Gastroesophageal sphincter (tissue), 4 donors: ENCODE measurements around the gene ADIPOR2. TPM values are rescaled to one million over a fixed set of nuclear protein-coding genes. Genes with fewer than 3 reads are reported as not detected.
A peak's percentile ranks its signal among the peaks of the same experiment; 100 is the strongest.

Experiments
- ATAC-seq: fragments of 150-250 bp; one replicate; pipeline ENCODE4 v1.9.1; 2016; ENCODE audit warnings: mild to moderate bottlenecking, moderate library complexity
- H3K27ac ChIP-seq, 4 donors: fragments of 200-600 bp; sonication (generic) in 3 of 4; 1 replicate in 3 of 4; 2 replicates in 1 of 4; pipeline ENCODE4 v1.5.1; 2016 to 2019
- H3K27me3 ChIP-seq: fragments of 200-600 bp; sonication (generic); one replicate; pipeline ENCODE4 v1.5.1; 2019
- H3K36me3 ChIP-seq, 2 donors: fragments of 200-600 bp; sonication (generic); one replicate each; pipeline ENCODE4 v1.5.1; 2019; ENCODE audit warnings: control low read depth in 1 of 2
- H3K4me1 ChIP-seq, 3 donors: fragments of 200-600 bp; sonication (generic); 1 replicate in 2 of 3; 2 replicates in 1 of 3; pipeline ENCODE4 v1.5.1; 2016 to 2019; ENCODE audit warnings: control low read depth in 2 of 3
- H3K4me3 ChIP-seq, 2 donors: fragments of 200-600 bp; sonication (generic); one replicate each; pipeline ENCODE4 v1.5.1; 2019; ENCODE audit warnings: mild to moderate bottlenecking in 1 of 2, moderate library complexity in 1 of 2
- H3K9me3 ChIP-seq, 3 donors: fragments of 200-600 bp; sonication (generic); one replicate each; pipeline ENCODE4 v1.5.1; 2017 to 2019; ENCODE audit warnings: control low read depth in 2 of 3
- EP300 ChIP-seq: sonication (generic); formaldehyde crosslinking; IDR thresholded peaks from one replicate; pipeline ENCODE4 v1.6.1; 2017; ENCODE audit warnings: antibody characterized with exemption, mild to moderate bottlenecking
- POLR2A ChIP-seq, 2 donors: fragments of 450-650 bp; IDR thresholded peaks; one replicate each; pipeline ENCODE4 v1.6.1; 2017; ENCODE audit warnings: antibody characterized with exemption in 2 of 2, mild to moderate bottlenecking in 2 of 2, moderate library complexity in 1 of 2
- POLR2AphosphoS5 ChIP-seq: sonication (generic); formaldehyde crosslinking; IDR thresholded peaks from one replicate; pipeline ENCODE4 v1.6.1; 2017; ENCODE audit warnings: antibody characterized with exemption
- WGBS, 2 donors: methylation state at CpG; one replicate each; pipeline ENCODE4 v1.1.5; 2018; ENCODE audit warnings: low coverage in 1 of 2; 5-methylcytosine and 5-hydroxymethylcytosine counted together
- total RNA-seq, 4 donors: library from RNA; depleted of rRNA; stranded (reverse); fragments of >200 nt; gene quantifications; one replicate each; pipeline ENCODE4 v1.1.0, GENCODE V29; 2016
- TF ChIP-seq, protein P1 (sequence below), 4 experiments: fragments of 200-600 bp in 2 of 4; fragments of 450-650 bp in 2 of 4; sonication (generic) in 1 of 4; IDR thresholded peaks; one replicate each; pipeline ENCODE4 v1.5.1; 2017 to 2019; ENCODE audit warnings: antibody characterized with exemption in 4 of 4, mild to moderate bottlenecking in 2 of 4, moderate library complexity in 2 of 4

ADIPOR2 gene
- total RNA-seq, 4 donors from 2014 or later, result 26.6 to 37.9 (median 33.4) TPM

DNA sequence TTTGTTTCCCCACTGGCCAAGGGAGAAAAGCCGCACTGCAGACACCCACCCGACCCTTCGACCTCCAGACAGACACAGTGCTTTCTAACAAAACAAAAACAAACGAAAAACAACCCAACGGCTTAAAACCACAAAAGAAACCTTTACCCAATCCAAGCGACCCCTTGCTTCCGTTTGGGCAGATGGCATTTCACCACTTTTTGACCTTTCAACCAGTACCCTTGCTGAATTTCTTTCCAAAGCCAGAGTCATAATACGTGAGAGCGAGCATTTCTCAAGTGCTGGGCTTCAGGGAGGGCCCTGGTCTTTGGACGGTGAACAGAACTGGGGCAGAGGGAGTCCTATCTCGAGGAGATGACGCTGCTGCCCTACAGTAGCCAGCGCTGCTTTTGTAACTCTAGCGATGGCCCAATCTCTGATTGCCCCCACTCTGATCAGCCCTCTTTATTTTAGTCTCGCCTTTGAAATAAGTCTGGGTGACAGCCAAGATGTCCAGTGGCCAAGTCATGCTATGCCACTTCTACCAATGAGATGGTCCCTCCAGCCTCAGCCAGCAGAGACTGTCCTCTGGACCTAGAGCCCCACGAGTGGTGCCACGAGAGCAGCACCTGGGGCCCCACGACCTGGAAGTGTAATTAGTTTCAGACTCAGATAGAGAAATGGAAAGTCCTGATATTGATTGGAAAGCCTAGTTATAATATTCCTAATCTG lies 21.9 kb upstream of the ADIPOR2 start:
- H3K4me1 ChIP-seq, result no peaks in the 10 kb centered on the region
- H3K36me3 ChIP-seq, result no peaks in the 10 kb centered on the region
- TF ChIP-seq POLR2AphosphoS5 (no peak), EP300 (no peak), POLR2A (IDR thresholded peaks at IDR 0.05) (no peak)
- TF ChIP-seq, protein P1, sequence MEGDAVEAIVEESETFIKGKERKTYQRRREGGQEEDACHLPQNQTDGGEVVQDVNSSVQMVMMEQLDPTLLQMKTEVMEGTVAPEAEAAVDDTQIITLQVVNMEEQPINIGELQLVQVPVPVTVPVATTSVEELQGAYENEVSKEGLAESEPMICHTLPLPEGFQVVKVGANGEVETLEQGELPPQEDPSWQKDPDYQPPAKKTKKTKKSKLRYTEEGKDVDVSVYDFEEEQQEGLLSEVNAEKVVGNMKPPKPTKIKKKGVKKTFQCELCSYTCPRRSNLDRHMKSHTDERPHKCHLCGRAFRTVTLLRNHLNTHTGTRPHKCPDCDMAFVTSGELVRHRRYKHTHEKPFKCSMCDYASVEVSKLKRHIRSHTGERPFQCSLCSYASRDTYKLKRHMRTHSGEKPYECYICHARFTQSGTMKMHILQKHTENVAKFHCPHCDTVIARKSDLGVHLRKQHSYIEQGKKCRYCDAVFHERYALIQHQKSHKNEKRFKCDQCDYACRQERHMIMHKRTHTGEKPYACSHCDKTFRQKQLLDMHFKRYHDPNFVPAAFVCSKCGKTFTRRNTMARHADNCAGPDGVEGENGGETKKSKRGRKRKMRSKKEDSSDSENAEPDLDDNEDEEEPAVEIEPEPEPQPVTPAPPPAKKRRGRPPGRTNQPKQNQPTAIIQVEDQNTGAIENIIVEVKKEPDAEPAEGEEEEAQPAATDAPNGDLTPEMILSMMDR (IDR thresholded peaks at IDR 0.05), result no peak
- peak; percentile 22 for ATAC-seq
- 54 to 58% methylated on average over 7 to 11 of the region's 18 CpGs for WGBS, 2 donors
- H3K4me3 ChIP-seq, result no peak overlapping the region
- peak overlapping the region in 1 of 4 donors; percentile 9 for H3K27ac ChIP-seq
- no peaks in the 10 kb centered on the region for H3K9me3 ChIP-seq
- no peaks in the 10 kb centered on the region for H3K27me3 ChIP-seq

DNA sequence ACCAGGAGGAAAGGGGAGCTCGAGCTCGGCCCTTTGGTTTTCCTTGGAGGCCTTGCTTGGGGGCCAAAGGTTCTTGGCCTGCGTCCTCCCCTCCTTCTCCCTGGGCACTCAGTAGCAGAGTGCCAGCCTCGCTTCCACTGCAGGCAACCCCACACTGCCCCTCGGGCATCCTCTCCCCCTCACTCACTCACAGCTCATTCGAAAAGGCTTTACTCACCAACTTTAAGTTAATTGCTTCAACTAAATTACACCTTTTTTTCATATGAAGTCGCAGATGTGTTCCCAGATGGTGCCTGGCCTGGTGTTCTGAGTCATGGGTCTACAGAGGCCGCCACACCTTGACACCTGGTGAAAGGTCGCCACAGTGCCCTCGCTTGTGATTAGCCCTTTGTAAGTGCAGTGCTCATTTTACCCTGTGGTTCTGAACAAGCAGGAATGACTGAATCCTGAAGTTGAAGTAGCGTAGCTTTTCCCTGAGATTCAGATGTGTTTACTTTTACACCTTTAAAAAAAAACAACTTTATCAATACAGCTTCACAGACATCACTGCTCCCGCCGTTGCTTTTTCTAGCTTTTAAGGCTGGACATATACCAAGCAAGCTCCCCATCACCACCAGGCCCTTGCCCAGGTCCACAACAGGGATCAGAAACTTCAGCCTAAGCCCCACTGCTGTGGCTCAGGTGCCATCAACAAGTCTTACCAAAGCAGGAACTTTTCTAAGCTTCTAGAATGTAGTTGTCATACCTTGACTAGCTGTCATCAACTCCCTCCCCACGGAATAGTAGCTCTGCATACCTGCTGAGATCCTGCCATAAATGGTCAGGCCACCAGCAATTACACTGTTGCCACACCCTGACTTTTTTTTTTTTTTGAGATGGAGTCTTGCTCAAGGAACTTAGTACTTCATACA lies 20.3 kb upstream of the ADIPOR2 start:
- no peak overlapping the region for H3K27ac ChIP-seq
- H3K4me3 ChIP-seq, result no peak overlapping the region
- TF ChIP-seq POLR2AphosphoS5 (no peak), POLR2A (IDR thresholded peaks at IDR 0.05) (no peak), EP300 (no peak)
- TF ChIP-seq, protein P1 (IDR thresholded peaks at IDR 0.05), result no peak
- H3K9me3 ChIP-seq, result no peaks in the 10 kb centered on the region
- no peaks in the 10 kb centered on the region for H3K27me3 ChIP-seq
- H3K36me3 ChIP-seq, result no peaks in the 10 kb centered on the region
- no peaks in the 10 kb centered on the region for H3K4me1 ChIP-seq
- 77 to 85% methylated on average over 11 to 14 of the region's 14 CpGs for WGBS, 2 donors
- ATAC-seq, result no peak

DNA sequence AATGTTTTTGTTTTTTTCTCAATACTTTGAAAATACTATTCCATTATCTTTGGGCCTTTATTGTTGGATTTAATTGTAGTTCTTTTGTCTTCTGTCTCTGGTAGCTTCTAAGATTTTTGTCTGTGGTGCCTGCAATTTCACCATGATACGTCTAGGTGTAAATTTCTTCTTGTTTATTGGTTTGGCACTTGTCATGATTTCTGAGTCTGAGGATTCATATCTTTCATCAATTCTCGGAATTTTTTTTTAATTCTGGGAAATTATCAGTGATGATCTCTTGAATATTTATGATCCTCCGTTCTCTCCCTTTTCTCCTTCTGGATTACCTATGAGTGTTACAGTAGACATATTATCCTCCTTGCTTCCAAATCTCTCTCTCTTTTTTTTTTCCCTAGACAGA lies 14.8 kb upstream of the ADIPOR2 start:
- H3K4me1 ChIP-seq, result no peaks in the 10 kb centered on the region
- no peak for TF ChIP-seq POLR2AphosphoS5
- no peak for TF ChIP-seq EP300
- no peak for TF ChIP-seq POLR2A (IDR thresholded peaks at IDR 0.05)
- TF ChIP-seq, protein P1 (IDR thresholded peaks at IDR 0.05), result no peak
- 95 to 97% methylated on average over 3 of the region's 3 CpGs for WGBS, 2 donors
- ATAC-seq, result no peak
- no peaks in the 10 kb centered on the region for H3K36me3 ChIP-seq
- H3K4me3 ChIP-seq, result no peak overlapping the region
- H3K9me3 ChIP-seq, result no peaks in the 10 kb centered on the region
- H3K27ac ChIP-seq, result no peak overlapping the region
- no peaks in the 10 kb centered on the region for H3K27me3 ChIP-seq

DNA sequence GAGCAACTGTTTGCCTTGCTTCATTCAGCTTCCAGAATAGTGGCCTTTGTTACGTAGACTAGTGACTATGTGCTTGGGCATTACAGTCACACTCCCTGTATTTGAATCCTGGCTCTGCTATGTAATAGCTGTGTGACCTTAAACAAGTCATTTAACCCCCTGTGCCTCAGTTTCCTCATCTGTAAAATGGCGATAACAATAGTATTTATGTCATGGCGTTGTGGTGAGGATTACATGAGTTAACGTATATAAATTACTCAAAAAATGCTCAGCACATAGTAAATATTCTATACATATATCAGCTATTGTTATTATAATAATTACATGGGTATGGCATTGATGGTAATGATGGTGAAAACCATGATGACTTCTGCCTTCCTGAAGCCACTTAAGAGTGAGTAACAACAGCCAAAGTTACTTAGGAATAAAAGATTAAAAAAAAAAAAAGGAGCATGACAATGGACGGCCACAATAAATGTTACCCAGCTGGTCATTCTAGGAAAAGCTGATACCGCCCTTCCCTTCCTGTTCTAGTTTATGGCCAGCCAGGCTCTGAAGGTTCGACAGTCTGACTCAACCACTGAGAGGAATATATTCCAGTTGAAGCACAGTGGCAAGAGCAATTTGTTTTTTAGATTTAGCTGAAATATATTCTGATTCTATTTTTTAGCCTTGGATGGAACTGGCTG lies 9.9 kb upstream of the ADIPOR2 start:
- peak overlapping the region in 2 of 4 donors; percentile 32 to 43 for H3K27ac ChIP-seq
- TF ChIP-seq, protein P1 (IDR thresholded peaks at IDR 0.05), result no peak
- TF ChIP-seq EP300 (no peak), POLR2A (IDR thresholded peaks at IDR 0.05) (no peak), POLR2AphosphoS5 (no peak)
- H3K27me3 ChIP-seq, result no peaks in the 10 kb centered on the region
- no peaks in the 10 kb centered on the region for H3K4me1 ChIP-seq
- no peaks in the 10 kb centered on the region for H3K9me3 ChIP-seq
- no peaks in the 10 kb centered on the region for H3K36me3 ChIP-seq
- no peak for ATAC-seq
- no peak overlapping the region for H3K4me3 ChIP-seq
- WGBS, 2 donors, result 75 to 83% methylated on average over 7 of the region's 7 CpGs
